Stimulated activated CD4-positive, alpha-beta T cell treated with anti-CD3 and anti-CD28 coated beads, Interleukin-2, amount 100 ng/mL, for 48 hours (primary cell): ENCODE measurements around the gene BICRAL.
"Not testable (repeated sequence)": the region's sequence is repeated elsewhere in the genome, so short reads cannot be mapped to it uniquely, and the experiment has no call there.

Experiments used
- DNase-seq, 2 donors: peaks; one replicate each; pipeline ENCODE4 v3.0.0-alpha.2; 2020

Gene BICRAL

DNA sequence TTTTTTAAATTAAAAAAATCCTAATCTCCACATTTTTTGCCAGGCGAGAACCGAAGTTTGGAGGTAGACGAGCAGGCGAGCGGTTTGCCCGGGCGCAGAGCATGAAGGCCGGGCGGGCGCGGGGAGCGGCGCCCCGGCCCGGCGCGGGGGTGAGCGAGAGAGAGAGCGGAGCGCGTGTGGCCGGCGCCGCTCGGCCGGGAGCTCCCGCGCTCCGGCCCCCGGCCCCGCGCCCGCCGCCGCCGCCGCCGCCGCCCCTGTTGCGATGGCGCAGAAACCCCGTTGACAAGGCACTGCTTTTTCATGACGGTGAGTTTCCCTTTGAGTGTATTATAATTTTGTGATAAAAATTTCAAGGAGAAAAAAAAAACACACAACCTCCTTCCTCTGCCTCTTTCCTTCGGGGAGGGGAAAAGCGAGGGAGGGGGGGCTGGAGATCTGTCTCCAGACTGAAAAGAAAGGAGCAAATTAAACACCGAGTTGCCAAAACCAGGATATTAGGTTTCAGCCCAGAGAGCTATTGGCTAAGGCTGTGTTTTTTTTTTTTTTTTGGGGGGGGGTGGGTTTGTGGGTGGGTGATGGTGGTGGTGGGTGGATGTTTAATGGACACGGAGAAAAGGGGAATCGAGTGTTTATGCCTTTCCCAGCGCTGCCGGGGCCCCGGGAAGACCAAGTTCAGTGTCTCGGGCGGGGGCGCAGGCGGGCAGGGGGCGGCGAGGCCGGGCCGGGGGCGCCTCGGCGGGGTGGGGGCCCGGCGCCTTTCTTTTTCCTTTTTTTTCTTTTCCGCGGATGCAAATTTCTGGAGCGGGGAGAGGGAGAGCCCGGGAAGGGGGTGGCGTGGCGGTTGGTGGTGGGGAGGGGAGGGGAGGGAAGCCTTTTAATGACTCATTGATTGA lies at the start of gene BICRAL:
BICRAL (plus strand) TSS at position 257 of the 893 bp plus-strand sequence. CDS start 39,971 bp downstream, outside the sequence.
- DNase-seq = peak; percentile 73 to 76

DNA sequence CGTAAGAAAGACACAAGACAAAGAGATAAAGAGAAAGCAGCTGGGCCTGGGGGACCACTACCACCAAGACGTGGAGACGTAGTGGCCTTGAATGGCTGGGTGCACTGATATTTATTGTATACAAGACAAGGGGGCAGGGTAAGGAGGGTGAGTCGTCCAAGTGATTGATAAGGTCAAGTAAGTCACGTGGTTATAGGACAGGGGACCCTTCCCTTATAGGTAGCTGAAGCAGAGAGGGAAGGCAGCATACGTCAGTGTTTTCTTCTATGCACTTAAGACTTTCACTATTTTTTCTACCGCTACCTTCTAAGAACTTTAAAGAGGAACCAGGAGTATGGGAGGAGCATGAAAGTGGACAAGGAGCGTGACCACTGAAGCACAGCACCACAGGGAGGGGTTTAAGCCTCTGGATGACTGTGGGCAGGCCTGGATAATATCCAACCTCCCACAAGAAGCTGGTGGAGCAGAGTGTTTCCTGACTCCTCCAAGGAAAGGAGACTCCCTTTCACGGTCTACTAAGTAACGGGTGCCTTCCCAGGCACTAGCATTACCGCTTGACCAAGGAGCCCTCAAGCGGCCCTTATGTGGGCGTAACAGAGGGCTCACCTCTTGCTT lies 47.9 kb upstream of the BICRAL start:
- not testable (repeated sequence) for DNase-seq

GRCh38 chr6:42735976-42736375 lies 45.9 kb upstream of the BICRAL start:
- DNase-seq = no peak

DNA sequence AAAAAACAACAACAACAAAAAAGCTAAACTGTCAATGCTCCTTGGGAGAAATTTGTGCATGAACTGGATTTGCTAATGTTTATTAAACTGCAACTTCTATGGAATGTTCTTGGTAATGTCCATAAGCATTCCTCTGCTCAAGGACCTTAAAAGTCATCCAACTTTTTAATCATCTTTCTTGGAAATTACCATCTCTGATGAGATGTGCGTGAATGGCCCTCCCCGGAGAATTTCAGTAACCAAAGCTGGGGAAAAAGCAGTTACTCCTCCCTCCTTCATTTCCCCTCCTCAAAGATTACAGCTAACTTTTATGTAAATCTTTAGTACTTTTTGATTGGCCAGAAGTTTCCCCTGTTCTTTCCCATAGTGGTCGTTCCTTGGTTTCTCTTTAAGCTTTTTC lies 41.1 kb upstream of the BICRAL start:
- no peak for DNase-seq

DNA sequence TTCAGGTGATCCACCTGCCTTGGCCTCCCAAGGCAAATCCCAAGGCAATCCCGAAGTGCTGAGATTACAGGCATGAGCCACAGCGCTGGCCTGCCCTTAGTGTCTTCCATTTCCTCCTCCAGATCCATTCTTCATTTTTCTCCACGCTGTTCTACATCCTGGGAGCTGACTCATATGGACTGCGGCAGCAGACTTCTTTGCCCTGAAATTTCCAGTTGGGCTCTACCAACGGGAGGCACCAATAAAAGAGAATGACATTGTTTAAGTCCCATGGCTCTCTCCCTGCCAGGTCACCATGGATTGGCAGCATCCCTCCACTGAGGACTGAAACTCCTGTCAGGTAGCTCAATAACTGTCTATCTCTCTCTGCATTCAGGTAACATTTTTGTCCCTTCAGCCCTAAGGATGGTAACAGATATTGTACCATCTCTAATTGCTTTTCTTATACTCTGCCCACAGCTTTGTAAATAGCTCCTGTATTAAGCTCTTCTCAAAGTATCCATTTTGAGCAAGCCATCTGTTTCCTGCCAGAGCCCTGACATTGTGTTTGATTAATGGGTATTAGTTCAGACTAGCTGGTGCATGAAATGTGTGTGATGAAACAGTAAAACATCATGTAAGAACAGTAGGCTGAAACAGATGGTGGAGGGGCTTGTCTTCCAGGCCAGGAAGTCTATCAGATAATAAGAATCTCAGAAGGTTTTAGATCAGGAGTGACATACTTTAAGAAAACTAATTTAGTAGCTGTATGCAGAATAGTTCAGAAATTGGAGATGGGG lies 39.5 kb upstream of the BICRAL start:
- no peak for DNase-seq

- DNase-seq = no peak
Measured at GRCh38 chr6:42744351-42744893, 37.4 kb upstream of the BICRAL start.

GRCh38 chr6:42745083-42745639 lies 36.7 kb upstream of the BICRAL start:
- peak; percentile 5 to 19 for DNase-seq

- peak; percentile 84 for DNase-seq
Measured at GRCh38 chr6:42745640-42746462, 36.0 kb upstream of the BICRAL start, which contains the start of gene TBCC. TBCC (minus strand) TSS chr6:42746103; CDS start chr6:42746073, 30 bp downstream.

GRCh38 chr6:42746463-42747391 lies 35.1 kb upstream of the BICRAL start:
- peak; percentile 68 to 74 for DNase-seq

DNA sequence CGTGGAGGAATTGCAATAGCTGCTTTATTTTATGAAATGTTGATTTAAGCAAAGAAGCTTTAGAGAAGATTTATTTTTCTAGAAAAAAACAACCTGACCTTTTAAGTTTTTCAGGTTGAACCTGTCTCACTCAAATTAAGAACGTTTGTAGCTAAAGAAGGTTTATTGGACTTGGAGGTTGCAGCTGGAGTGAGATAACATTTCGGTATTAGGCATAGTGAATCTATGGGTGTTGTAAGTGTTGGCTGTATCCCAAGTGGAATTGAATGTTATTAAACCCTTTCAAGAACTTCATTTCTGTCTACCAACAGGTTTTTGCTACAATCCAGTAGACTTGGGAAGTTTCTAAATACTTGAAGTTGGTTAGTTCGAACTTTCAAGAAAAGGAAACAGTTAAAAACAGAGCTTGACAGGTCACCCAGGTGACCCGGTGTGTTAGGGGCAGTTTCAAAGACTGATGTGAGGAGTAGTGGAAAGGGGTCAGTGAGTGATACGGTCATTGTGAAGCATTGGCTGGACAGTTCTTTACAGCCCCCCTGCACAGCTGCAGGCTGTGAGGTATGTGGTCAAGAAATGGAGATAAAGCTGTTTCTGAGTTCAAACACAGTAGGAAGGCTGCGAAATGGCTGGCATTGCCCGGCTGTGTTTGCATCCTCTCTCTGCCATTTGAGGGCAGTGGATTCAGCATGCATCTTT lies 33.5 kb upstream of the BICRAL start:
- no peak for DNase-seq

- no peak for DNase-seq
Measured at GRCh38 chr6:42751055-42751454, 30.8 kb upstream of the BICRAL start.

- DNase-seq = no peak
Measured at GRCh38 chr6:42754759-42755158, 27.1 kb upstream of the BICRAL start.

DNA sequence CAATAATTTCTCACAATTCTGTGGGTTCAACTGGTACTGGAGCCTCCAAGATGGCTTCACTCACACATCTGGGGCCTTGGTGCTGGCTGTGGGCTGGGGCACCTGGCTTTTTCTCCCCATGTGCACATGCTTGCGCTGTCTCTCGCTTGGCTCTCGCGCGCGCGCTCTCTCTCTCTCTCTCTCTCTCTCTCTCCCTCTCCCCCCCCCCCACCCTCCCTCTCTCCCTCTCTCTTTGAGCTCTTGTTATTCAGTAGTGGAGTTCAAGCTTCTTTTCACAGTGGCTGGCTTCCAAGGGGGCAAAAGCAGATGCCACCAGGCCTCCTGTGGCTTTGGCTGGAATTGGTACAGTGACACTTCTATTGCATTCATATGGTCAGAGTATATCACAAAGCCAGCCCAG lies 25.1 kb upstream of the BICRAL start:
- DNase-seq = no peak

DNA sequence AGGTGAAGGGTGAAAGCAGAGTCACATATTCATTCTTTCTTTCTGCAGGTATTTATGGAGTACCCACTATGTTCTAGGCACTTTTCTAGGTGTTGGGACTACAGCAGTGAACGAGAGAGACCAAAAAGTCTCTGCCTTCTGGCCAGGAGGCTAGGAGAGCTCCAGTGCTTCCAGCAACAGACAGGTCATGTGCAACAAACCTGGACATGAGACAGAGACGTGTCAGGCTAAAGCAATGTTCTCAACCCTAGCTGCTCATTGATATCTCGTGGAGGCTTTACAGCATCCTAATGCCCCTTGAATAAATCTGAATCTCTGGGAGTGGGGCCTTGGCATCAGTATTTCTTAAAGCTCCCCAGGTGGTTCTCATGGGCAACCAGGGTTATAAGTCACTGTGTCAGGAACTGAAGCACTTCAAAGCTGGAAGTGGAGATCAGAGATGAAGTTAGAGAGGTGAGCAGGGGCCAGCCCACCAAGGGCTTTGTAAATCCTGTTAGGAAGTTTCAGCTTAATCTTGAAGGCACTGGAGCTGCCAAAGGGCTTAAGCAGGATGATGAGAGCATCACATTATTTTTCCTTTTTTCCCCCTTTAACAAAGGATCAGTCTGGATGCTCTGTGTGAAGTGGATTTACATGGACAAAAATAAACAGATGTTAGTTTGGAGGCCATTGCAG lies 23.0 kb upstream of the BICRAL start:
- no peak for DNase-seq

GRCh38 chr6:42761287-42762067 lies 20.4 kb upstream of the BICRAL start:
- no peak for DNase-seq

DNA sequence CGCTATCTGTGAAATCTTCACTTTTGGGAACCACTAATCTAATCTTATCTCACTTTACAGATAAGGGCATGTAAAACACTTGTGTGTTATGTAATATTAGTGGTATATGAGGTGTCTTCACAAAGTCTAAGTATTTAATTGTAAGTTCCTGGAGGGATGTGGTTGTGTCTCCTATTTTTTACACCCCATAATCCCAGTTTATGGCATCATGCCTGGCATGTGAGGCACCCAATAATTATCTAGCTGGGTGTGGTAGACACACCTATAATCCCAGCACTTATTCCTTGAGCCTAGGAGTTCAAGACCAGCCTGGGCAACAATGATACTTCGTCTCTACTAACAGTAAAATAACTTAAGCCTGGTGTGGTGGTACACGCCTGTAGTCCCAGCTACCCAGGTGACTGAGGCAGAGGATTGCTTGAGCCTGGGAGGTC lies 19.4 kb upstream of the BICRAL start:
- DNase-seq = no peak

DNA sequence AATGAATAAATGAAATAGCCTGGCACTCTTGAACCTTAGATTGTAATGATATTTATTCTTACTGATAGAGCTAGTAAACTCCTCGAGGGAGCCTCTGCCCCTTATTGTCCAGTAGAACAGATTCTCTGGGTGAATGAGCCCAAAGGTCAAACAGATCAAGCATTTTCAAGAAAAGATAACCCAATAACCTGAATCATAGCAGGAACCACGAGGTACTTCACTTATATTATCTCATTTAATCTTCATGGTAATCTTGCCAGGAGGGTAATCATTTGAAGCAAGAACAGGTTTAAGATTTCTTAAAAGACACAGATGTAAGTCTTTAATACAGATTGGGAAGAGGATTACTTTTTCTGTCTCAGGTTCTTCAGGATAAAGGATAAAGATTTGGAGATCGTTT lies 18.9 kb upstream of the BICRAL start:
- DNase-seq = no peak

DNA sequence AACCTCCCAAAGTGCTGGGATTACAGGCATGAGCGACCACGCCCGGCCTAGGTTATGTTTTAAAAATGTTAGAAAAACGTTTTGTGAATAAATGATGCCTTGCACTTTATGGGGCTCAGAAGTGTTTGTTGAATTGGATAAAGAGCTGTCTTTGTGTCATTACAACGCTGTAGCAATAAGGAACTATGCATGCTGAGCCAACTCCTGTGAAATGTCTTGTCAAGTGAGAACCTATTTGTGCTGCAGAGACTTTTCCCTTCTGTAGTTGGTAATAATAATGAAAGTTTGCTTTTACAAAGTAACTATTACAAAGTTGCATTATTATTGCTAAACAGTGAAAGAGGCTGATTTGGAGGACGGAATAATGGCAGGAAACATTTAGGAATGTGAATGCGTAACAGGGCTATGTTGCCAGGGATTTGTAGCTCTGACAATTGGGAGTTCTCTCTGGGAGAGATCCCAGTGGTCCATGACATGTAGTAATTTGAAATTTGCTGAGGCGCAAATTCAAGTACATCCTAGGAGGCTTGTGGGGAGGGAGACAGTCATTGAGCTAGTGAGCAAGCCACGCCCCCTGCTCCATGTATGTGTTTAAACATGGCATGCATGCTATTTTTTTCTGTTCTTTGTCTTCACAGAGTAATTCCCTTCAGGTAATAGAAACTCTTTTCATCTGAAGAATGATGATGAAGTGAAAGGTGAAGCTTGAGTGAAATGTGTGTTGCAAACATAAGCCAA lies 16.8 kb upstream of the BICRAL start:
- DNase-seq = no peak
